GM18507 (cell line): ENCODE data around the gene PEMT.

Experiments
- DNase-seq: peaks from one replicate; pipeline ENCODE4 v3.0.0; 2011; ENCODE audit warnings: low read depth; ENCODE audit not compliant: insufficient read length; ENCODE audit errors: extremely low spot score
- FAIRE-seq: peaks from 2 replicates; lab custom pipeline; 2011; peaks lifted over from hg19 to GRCh38; lab: Jason Lieb, UNC

The PEMT gene

GRCh38 chr17:17508646-17509591 lies 82.6 kb downstream of the PEMT start:
- DNase-seq (no peak), FAIRE-seq (no peak)

- DNase-seq (no peak), FAIRE-seq (no peak)
These were observed 83.4 kb downstream of the PEMT start for GRCh38 chr17:17508019-17508535.

- DNase-seq = no peak
- FAIRE-seq = no peak
These were observed 84.0 kb downstream of the PEMT start for GRCh38 chr17:17507465-17508011.

GRCh38 chr17:17506893-17507464 lies 84.5 kb downstream of the PEMT start:
- FAIRE-seq (no peak), DNase-seq (no peak)

GRCh38 chr17:17506181-17506741 lies 85.2 kb downstream of the PEMT start:
- DNase-seq (no peak), FAIRE-seq (no peak)

- DNase-seq (no peak), FAIRE-seq (no peak)
These were observed 85.8 kb downstream of the PEMT start for GRCh38 chr17:17505610-17506171.

GRCh38 chr17:17505151-17505550 lies 86.4 kb downstream of the PEMT start:
- FAIRE-seq (no peak), DNase-seq (no peak)

GRCh38 chr17:17504341-17505140 lies 87.0 kb downstream of the PEMT start:
- DNase-seq = no peak
- FAIRE-seq = no peak

GRCh38 chr17:17503566-17504130 lies 87.9 kb downstream of the PEMT start:
- no peak for FAIRE-seq
- no peak for DNase-seq

- no peak for FAIRE-seq
- no peak for DNase-seq
These were observed 88.6 kb downstream of the PEMT start for GRCh38 chr17:17502741-17503565.

- FAIRE-seq = no peak
- no peak for DNase-seq
These were observed 90.4 kb downstream of the PEMT start for GRCh38 chr17:17500999-17501605.

- no peak for DNase-seq
- no peak for FAIRE-seq
These were observed 91.9 kb downstream of the PEMT start for GRCh38 chr17:17499402-17500145.

- FAIRE-seq (no peak), DNase-seq (no peak)
These were observed 92.8 kb downstream of the PEMT start for GRCh38 chr17:17498606-17499301.

- DNase-seq = no peak
- no peak for FAIRE-seq
These were observed 93.5 kb downstream of the PEMT start for GRCh38 chr17:17497845-17498520.

- no peak for FAIRE-seq
- no peak for DNase-seq
These were observed 94.3 kb downstream of the PEMT start for GRCh38 chr17:17497065-17497844.
